VCaP (cell line): ENCODE measurements around the gene ADAMTSL2.

Source experiments
- H3K27ac ChIP-seq: fragments of 450-650 bp; 2 replicates; pipeline ENCODE4 v1.5.1; 2017
- TF ChIP-seq, protein P1 (sequence below): fragments of 450-650 bp; conservative IDR thresholded peaks from 2 replicates; pipeline ENCODE4 v1.5.1; 2017; ENCODE audit warnings: mild to moderate bottlenecking, moderate library complexity

The ADAMTSL2 gene

DNA sequence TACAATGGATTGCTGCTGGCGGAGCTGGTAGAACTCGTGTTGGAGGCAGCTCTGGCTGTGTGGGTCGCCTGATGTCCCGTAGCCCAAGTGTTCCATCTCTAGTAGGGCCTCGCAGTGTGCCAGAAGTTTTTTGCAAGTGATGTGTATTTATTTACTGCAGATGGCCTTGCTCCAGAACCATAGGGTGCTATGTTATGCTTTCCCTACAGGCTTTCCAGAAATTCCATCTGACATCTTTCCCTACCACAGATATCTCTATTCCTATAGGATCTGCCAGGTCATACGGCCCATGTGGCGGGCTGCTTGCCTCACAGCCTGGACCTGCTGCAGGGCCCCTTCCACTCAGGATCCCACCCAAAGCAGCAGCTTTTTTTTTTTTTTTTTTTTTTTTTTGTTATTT, 16.9 kb downstream of the ADAMTSL2 start:
- H3K27ac ChIP-seq, result no peak overlapping the region
- TF ChIP-seq, protein P1, sequence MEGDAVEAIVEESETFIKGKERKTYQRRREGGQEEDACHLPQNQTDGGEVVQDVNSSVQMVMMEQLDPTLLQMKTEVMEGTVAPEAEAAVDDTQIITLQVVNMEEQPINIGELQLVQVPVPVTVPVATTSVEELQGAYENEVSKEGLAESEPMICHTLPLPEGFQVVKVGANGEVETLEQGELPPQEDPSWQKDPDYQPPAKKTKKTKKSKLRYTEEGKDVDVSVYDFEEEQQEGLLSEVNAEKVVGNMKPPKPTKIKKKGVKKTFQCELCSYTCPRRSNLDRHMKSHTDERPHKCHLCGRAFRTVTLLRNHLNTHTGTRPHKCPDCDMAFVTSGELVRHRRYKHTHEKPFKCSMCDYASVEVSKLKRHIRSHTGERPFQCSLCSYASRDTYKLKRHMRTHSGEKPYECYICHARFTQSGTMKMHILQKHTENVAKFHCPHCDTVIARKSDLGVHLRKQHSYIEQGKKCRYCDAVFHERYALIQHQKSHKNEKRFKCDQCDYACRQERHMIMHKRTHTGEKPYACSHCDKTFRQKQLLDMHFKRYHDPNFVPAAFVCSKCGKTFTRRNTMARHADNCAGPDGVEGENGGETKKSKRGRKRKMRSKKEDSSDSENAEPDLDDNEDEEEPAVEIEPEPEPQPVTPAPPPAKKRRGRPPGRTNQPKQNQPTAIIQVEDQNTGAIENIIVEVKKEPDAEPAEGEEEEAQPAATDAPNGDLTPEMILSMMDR, result no peak

DNA sequence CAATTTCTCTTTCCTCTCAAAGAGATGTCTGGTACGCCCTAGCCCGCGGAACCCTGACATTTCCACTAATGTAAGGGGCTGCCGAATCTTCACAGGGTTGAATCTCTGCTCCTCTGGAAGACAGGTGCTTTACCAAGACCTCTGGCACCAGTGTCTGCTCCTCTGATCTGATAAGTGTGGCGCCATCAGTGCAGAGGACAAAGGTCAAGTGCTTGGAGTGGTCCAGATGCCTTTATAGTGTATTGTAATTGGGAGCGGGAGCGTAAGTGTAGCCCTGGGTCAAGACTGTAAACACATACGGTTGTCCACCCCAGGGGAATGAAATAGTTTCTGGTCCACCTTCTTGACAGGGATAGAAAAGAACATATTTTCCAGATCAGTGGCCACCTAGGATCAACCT, 17.7 kb downstream of the ADAMTSL2 start:
- H3K27ac ChIP-seq, result no peak overlapping the region
- TF ChIP-seq, protein P1, result no peak

DNA sequence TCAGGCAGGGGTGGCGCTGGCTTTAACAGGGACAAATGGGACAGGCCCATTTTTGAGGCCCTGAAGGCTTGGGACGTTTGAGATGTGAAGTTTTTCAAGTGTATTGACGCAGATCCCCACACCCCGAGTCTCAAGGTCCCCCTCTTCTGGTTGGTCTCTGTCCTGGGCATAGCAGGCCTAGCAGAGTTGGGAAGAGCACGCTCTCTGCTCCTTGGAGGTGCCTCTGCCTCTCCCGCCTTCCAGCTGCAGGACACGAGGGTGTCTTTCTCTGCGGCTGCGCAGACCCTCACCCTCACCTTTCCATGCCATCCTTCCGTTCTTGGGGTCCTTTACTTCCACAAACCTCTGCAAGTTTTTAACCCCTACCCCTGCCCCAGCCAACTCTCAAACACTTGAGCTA, 18.6 kb downstream of the ADAMTSL2 start:
- TF ChIP-seq, protein P1, result no peak
- no peak overlapping the region for H3K27ac ChIP-seq

DNA sequence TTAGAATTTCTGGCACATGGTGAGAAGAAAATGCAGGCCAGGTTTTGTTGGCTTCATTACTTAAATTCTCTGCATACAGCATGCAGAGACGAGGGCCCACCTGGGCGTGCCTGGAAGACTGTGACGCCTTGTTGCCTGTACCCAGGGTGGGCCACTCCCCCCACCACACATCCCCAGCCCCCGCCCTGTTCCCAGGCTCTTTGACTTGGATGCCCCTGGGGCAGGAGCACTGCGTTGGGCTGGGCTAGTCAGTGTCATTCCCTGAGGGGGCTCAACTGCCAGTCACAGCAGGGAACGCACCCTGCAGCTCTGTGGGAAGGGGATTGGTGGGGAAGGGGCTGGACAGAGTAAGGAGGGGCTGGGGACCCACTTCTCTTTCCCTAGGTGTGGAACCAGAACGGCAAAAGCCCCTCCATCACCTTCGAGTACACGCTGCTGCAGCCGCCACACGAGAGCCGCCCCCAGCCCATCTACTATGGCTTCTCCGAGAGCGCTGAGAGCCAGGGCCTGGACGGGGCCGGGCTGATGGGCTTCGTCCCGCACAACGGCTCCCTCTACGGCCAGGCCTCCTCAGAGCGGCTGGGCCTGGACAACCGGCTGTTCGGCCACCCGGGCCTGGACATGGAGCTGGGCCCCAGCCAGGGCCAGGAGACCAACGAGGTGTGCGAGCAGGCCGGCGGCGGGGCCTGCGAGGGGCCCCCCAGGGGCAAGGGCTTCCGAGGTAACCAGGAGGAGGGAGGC, 19.6 kb downstream of the ADAMTSL2 start:
- TF ChIP-seq, protein P1, result no peak
- H3K27ac ChIP-seq, result no peak overlapping the region

DNA sequence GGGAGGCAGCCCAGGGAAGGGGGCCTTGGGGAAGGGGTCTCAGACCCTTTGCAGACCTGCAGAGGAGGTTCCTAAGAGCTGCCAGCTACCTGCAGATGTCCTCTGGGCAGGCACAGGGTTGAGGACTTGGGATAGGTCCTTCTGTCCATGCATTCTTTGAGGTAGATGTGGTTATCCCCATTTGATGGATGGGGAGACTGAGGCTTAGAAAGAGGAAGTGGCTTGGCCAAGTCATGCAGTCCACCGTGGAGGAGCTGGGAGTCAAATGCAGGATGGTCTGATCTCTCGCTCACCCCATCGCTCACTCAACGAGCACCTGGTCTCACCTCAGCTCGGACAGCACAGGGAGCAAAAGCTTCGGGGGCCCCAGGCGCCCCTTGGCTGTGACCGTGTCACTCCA, 20.2 kb downstream of the ADAMTSL2 start:
- TF ChIP-seq, protein P1, result no peak
- H3K27ac ChIP-seq, result no peak overlapping the region

DNA sequence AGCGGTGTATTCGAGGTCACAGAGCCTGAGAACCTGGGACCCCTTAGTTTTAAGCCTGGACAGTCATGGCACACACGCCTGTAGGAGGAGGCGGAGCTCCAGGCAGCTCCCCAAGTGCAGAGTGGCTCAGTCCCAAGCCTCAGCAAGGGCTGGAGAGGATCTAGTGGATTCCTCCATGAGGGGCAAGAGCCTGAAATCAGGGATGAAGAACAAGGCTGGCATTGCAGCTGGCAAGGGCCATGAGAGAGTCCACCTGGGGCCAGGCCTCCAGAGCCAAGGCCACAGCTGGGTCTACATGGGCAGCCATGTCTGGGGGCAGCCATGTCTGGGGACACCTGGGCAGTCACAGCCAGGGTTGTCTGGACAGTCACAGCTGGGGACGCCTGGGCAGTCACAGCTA, 21.9 kb downstream of the ADAMTSL2 start:
- H3K27ac ChIP-seq, result no peak overlapping the region
- TF ChIP-seq, protein P1, result no peak

DNA sequence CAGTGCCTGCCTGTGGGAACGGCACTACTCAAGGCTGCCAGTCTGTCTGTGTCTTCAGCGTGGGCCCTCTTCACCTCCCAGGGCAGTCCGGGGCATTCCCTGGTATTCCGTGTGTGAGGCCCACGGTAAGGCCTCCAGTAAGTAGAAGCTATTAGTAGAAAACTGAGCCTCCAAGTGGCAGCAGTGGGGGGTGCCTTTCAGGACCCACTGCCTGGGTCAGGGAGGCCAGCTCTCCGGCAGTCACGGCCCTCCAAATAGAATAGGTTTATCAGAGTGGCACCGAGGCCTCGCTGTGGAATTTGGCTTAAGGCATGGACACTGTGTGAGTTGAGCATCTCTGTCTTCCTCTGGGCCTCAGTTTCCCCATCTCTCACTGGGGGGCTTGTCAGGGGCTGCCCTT, 23.1 kb downstream of the ADAMTSL2 start:
- H3K27ac ChIP-seq, result no peak overlapping the region
- TF ChIP-seq, protein P1, result no peak
